Endothelial cell (in vitro differentiated cells): Measurements from ENCODE around the gene EFNA1. TPM values are rescaled to one million over a fixed set of nuclear protein-coding genes. Genes with fewer than 3 reads are reported as not detected.

ENCODE experiments used
- DNase-seq: peaks from one replicate; pipeline ENCODE4 v3.0.0; 2021; ENCODE audit warnings: low spot score
- H3K27ac Mint-ChIP-seq: one replicate; pipeline ENCODE4 v1.8.0; 2021; ENCODE audit warnings: mixed read lengths, inconsistent platforms; ENCODE audit not compliant: unreplicated experiment
- H3K27me3 Mint-ChIP-seq: one replicate; pipeline ENCODE4 v1.8.0; 2021; ENCODE audit warnings: mild to moderate bottlenecking, moderate library complexity, mixed read lengths, inconsistent platforms; ENCODE audit not compliant: unreplicated experiment
- H3K36me3 Mint-ChIP-seq: one replicate; pipeline ENCODE4 v1.8.0; 2021; ENCODE audit warnings: mild to moderate bottlenecking, low read depth, mixed read lengths, inconsistent platforms; ENCODE audit not compliant: unreplicated experiment
- H3K4me1 Mint-ChIP-seq: one replicate; pipeline ENCODE4 v1.8.0; 2021; ENCODE audit warnings: mild to moderate bottlenecking, mixed read lengths, inconsistent platforms; ENCODE audit not compliant: unreplicated experiment
- H3K4me3 Mint-ChIP-seq: one replicate; pipeline ENCODE4 v1.8.0; 2021; ENCODE audit warnings: mild to moderate bottlenecking, mixed read lengths, inconsistent platforms; ENCODE audit not compliant: unreplicated experiment
- H3K9me3 Mint-ChIP-seq: one replicate; pipeline ENCODE4 v1.8.0; 2021; ENCODE audit warnings: mixed read lengths, inconsistent platforms; ENCODE audit not compliant: unreplicated experiment
- CTCF ChIP-seq: fragments of 200-600 bp; sonication (generic); IDR thresholded peaks from one replicate; pipeline ENCODE4 v1.5.0; 2021; ENCODE audit warnings: antibody characterized with exemption; ENCODE audit not compliant: unreplicated experiment
- total RNA-seq: library from RNA; stranded (reverse); fragmentation: NEBNext Ultra II Directional; extraction: Animal tissue kit (Norgen Biotek cat#: 25700); gene quantifications from one replicate; pipeline ENCODE4 v1.2.1, GENCODE V29; 2021; ENCODE audit not compliant: unreplicated experiment

The EFNA1 gene
- total RNA-seq, 1 donor from 2014 or later: 413 TPM

GRCh38 chr1:155169541-155169940, 41.9 kb downstream of the EFNA1 start:
- peaks cover 26% of the 10 kb centered on the region for H3K36me3 Mint-ChIP-seq
- H3K4me1 Mint-ChIP-seq: peaks cover 37% of the 10 kb centered on the region
- H3K27ac Mint-ChIP-seq: no peak overlapping the region
- no peaks in the 10 kb centered on the region for H3K9me3 Mint-ChIP-seq
- no peak for TF ChIP-seq CTCF
- DNase-seq: no peak
- H3K27me3 Mint-ChIP-seq: peaks cover 12% of the 10 kb centered on the region
- H3K4me3 Mint-ChIP-seq: peak overlapping the region; percentile 73

- Mint-ChIP-seq H3K9me3 (no peaks in the 10 kb centered on the region), H3K4me3 (peak overlapping the region; percentile 35), H3K27ac (no peak overlapping the region), H3K36me3 (peaks cover 26% of the 10 kb centered on the region), H3K27me3 (peaks cover 12% of the 10 kb centered on the region), H3K4me1 (peaks cover 41% of the 10 kb centered on the region)
- no peak for DNase-seq
- no peak for TF ChIP-seq CTCF
These were observed 42.6 kb downstream of the EFNA1 start for GRCh38 chr1:155170101-155170785.

GRCh38 chr1:155170806-155171205, 43.1 kb downstream of the EFNA1 start:
- no peak overlapping the region for H3K4me3 Mint-ChIP-seq
- H3K27me3 Mint-ChIP-seq: peaks cover 12% of the 10 kb centered on the region
- peaks cover 26% of the 10 kb centered on the region for H3K36me3 Mint-ChIP-seq
- no peak for DNase-seq
- no peaks in the 10 kb centered on the region for H3K9me3 Mint-ChIP-seq
- peaks cover 38% of the 10 kb centered on the region for H3K4me1 Mint-ChIP-seq
- TF ChIP-seq CTCF: no peak
- H3K27ac Mint-ChIP-seq: no peak overlapping the region

- DNase-seq: no peak
- peak overlapping the region; percentile 97 for H3K4me3 Mint-ChIP-seq
These were observed 44.4 kb downstream of the EFNA1 start for GRCh38 chr1:155171836-155172731.

More at GRCh38 chr1:155171836-155172731, 44.4 kb downstream of the EFNA1 start:
- Mint-ChIP-seq H3K27me3 (peaks cover 12% of the 10 kb centered on the region), H3K36me3 (peaks cover 32% of the 10 kb centered on the region), H3K9me3 (no peaks in the 10 kb centered on the region), H3K27ac (peak overlapping the region; percentile 90), H3K4me1 (peaks cover 38% of the 10 kb centered on the region)
- no peak for TF ChIP-seq CTCF
